ENCODE results near the gene IFRD1. TPM values are rescaled to one million over a fixed set of nuclear protein-coding genes. Genes with fewer than 3 reads are reported as not detected.

Gene IFRD1
- total and polyA plus RNA-seq, 2 donors (not counting 3 experiments of a cell fraction or from before 2014, with no cell fraction given), result 16.8 to 43.3 TPM

- no peaks in the 10 kb centered on the region for H3K27me3 ChIP-seq (ENCODE audit: control insufficient read depth in 2 of 2, insufficient read depth in 2 of 2, low read length in 2 of 2)
- no peak for TF ChIP-seq EZH2 (IDR thresholded peaks at IDR 0.05; ENCODE audit: borderline replicate concordance, low read depth, low read length, severe bottlenecking)
- TF ChIP-seq POLR2A (IDR thresholded peaks at IDR 0.05; ENCODE audit: low read depth, low read length), result no peak
- no peak for TF ChIP-seq FOS (IDR thresholded peaks at IDR 0.05; ENCODE audit: borderline replicate concordance, insufficient read depth, low read length)
- no peak for TF ChIP-seq JUN (IDR thresholded peaks at IDR 0.05; ENCODE audit: borderline replicate concordance, insufficient read depth, insufficient read length, low read depth)
- TF ChIP-seq CTCF (IDR thresholded peaks at IDR 0.05; ENCODE audit: extremely low read depth in 1 of 2, insufficient read depth in 1 of 2, low read depth in 1 of 2, low read length in 2 of 2), result no peak
- no peak for TF ChIP-seq POLR2AphosphoS5 (IDR thresholded peaks at IDR 0.05; ENCODE audit: insufficient read depth, low read depth, low read length)
- TF ChIP-seq MAX (IDR thresholded peaks at IDR 0.05; ENCODE audit: insufficient read depth, insufficient read length), result no peak
- TF ChIP-seq MYC (IDR thresholded peaks at IDR 0.05; ENCODE audit: low read depth, low read length), result no peak
- TF ChIP-seq GATA2 (IDR thresholded peaks at IDR 0.05; ENCODE audit: insufficient read depth, insufficient read length, low read depth, low read length), result no peak
- H3K79me2 ChIP-seq (ENCODE audit: control insufficient read depth, insufficient read depth, low read length), result peaks cover 33% of the 10 kb centered on the region
- no peak overlapping the region for H2AFZ ChIP-seq (ENCODE audit: low read depth, low read length)
- no peak overlapping the region for H3K4me3 ChIP-seq (replicated peaks in 1 of 3; ENCODE audit: insufficient read depth in 1 of 3, low read depth in 1 of 3, low read length in 3 of 3)
- no peaks in the 10 kb centered on the region for H3K36me3 ChIP-seq (ENCODE audit: control insufficient read depth in 2 of 2, extremely low read depth in 1 of 2, insufficient read depth in 2 of 2, low read length in 2 of 2)
- DNase-seq (ENCODE audit: low read depth, low spot score) (no peak), FAIRE-seq (no peak)
- intact Hi-C loops (cut with micrococcal nuclease), result no loop called here
- ChIA-PET POLR2A (no interaction called here), CTCF (interaction anchor here (0.9 kb wide), 1 partner anchor 11 kb away, joined by 3 read pairs; no protein-coding TSS in a partner anchor)
- no peak overlapping the region for H3K4me2 ChIP-seq (ENCODE audit: insufficient read depth, low read length)
- BruUV-seq (replicated peaks), result no TSS peak
- H3K9me3 ChIP-seq (replicated peaks; ENCODE audit: control insufficient read depth, insufficient read depth, low read length), result no peaks in the 10 kb centered on the region
- no peak overlapping the region for H3K27ac ChIP-seq (ENCODE audit: insufficient read depth, low read depth, low read length)
- H3K4me1 ChIP-seq (ENCODE audit: control insufficient read depth, extremely low read depth, insufficient read depth, low read length), result peaks cover 26% of the 10 kb centered on the region
- H3K9ac ChIP-seq (replicated peaks; ENCODE audit: extremely low read depth, insufficient read depth, low read length), result no peak overlapping the region
- dilution Hi-C loops (cut with MboI; ENCODE audit: extremely low pct_ligation_motif_present, low sequenced_read_pairs), result no loop called here
- H3K9me1 ChIP-seq (replicated peaks; ENCODE audit: control insufficient read depth, extremely low read depth, insufficient read depth, low read length), result no peaks in the 10 kb centered on the region
- H4K20me1 ChIP-seq (replicated peaks; ENCODE audit: control insufficient read depth, extremely low read depth, insufficient read depth, low read length), result peaks cover 2% of the 10 kb centered on the region
These were observed 1.4 kb upstream of the IFRD1 start for GRCh38 chr7:112448891-112449290.
